ENCODE measurements around the gene ICAM1. TPM values are rescaled to one million over a fixed set of nuclear protein-coding genes. Genes with fewer than 3 reads are reported as not detected.
"Not testable (repeated sequence)": the region's sequence is repeated elsewhere in the genome, so short reads cannot be mapped to it uniquely, and the experiment has no call there.

ICAM1 gene
- total and polyA plus RNA-seq, 2 donors, result 18.2 to 24.6 TPM

- Histone ChIP-seq H3K4me3 (ENCODE audit: low read length in 2 of 2) (no peak overlapping the region), H3K27ac (ENCODE audit: low read depth in 1 of 2, low read length in 1 of 2) (no peak overlapping the region), H3K4me1 (ENCODE audit: control insufficient read depth in 2 of 2, insufficient read depth in 2 of 2, low read length in 2 of 2) (peaks cover 2 to 29% of the 10 kb centered on the region in 2 donors), H3K27me3 (ENCODE audit: control insufficient read depth in 2 of 2, insufficient read depth in 1 of 2, low read length in 1 of 2) (no peaks in the 10 kb centered on the region), H3K9me3 (ENCODE audit: control insufficient read depth in 2 of 2, insufficient read depth in 1 of 2, low read length in 1 of 2) (no peaks in the 10 kb centered on the region), H3K36me3 (ENCODE audit: control insufficient read depth in 2 of 2, insufficient read depth in 2 of 2, low read length in 1 of 2) (no peaks in the 10 kb centered on the region)
- DNase-seq (ENCODE audit: low read depth in 6 of 9, low spot score in 9 of 9), result no peak
- WGBS, result 93% methylated on average over 12 of the region's 12 CpGs
Measured at GRCh38 chr19:10238172-10238783, 32.6 kb upstream of the ICAM1 start.

GRCh38 chr19:10241826-10242449 is 29.0 kb upstream of the ICAM1 start:
- DNase-seq (ENCODE audit: low read depth in 6 of 9, low spot score in 9 of 9); H3K27ac ChIP-seq (ENCODE audit: low read depth in 1 of 2, low read length in 1 of 2); H3K9me3 ChIP-seq (ENCODE audit: control insufficient read depth in 2 of 2, insufficient read depth in 1 of 2, low read length in 1 of 2); H3K36me3 ChIP-seq (ENCODE audit: control insufficient read depth in 2 of 2, insufficient read depth in 2 of 2, low read length in 1 of 2); H3K4me3 ChIP-seq (ENCODE audit: low read length in 2 of 2); H3K27me3 ChIP-seq (ENCODE audit: control insufficient read depth in 2 of 2, insufficient read depth in 1 of 2, low read length in 1 of 2): not testable (repeated sequence)
- H3K4me1 ChIP-seq (ENCODE audit: control insufficient read depth in 2 of 2, insufficient read depth in 2 of 2, low read length in 2 of 2), result peaks cover 0 to 12% of the 10 kb centered on the region in 2 donors
- WGBS, result 98% methylated on average over 11 of the region's 11 CpGs

GRCh38 chr19:10243606-10244005 is 27.3 kb upstream of the ICAM1 start:
- Histone ChIP-seq H3K27ac (ENCODE audit: low read depth in 1 of 2, low read length in 1 of 2) (no peak overlapping the region), H3K4me1 (ENCODE audit: control insufficient read depth in 2 of 2, insufficient read depth in 2 of 2, low read length in 2 of 2) (peaks cover 0 to 6% of the 10 kb centered on the region in 2 donors), H3K27me3 (ENCODE audit: control insufficient read depth in 2 of 2, insufficient read depth in 1 of 2, low read length in 1 of 2) (no peaks in the 10 kb centered on the region), H3K4me3 (ENCODE audit: low read length in 2 of 2) (no peak overlapping the region), H3K9me3 (ENCODE audit: control insufficient read depth in 2 of 2, insufficient read depth in 1 of 2, low read length in 1 of 2) (no peaks in the 10 kb centered on the region), H3K36me3 (ENCODE audit: control insufficient read depth in 2 of 2, insufficient read depth in 2 of 2, low read length in 1 of 2) (no peaks in the 10 kb centered on the region)
- no peak for DNase-seq (ENCODE audit: low read depth in 6 of 9, low spot score in 9 of 9)
- 98% methylated on average over 7 of the region's 7 CpGs for WGBS

DNA sequence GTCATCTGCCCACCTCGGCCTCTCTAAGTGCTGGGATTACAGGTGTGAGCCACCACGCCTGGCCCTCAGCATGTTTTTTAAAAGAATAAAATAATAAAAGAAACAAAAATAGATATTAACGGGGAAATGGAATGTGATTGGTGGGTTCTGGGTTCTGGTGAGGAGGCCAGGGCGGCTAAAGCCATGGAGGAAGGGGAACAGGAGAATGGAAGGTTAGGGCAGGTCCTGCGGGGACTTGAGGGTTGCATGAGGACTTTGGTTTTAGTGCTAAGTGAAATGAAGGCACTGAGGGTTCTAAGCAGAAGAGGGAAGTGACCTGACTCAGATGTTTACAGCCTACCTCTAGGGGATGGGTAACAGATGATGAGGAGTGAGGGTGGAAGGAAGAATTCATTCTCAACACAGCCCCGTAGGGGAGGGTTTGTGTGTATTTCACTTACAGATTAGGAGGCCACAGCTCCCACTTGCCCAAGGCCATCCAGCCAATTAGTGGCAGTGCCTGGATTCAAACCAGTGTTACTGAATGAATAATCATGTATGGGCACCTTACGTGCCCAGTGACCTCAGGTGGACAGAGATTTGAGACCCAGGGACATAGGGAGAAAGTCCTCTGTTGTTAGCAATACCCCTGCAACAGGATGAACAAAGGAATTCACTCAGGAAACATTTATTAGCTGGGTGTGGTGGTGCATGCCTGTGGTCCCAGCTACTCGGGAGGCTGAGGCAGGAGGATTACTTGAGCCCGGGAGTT is 25.6 kb upstream of the ICAM1 start:
- Histone ChIP-seq H3K9me3 (ENCODE audit: control insufficient read depth in 2 of 2, insufficient read depth in 1 of 2, low read length in 1 of 2) (no peaks in the 10 kb centered on the region), H3K27ac (ENCODE audit: low read depth in 1 of 2, low read length in 1 of 2) (no peak overlapping the region), H3K4me1 (ENCODE audit: control insufficient read depth in 2 of 2, insufficient read depth in 2 of 2, low read length in 2 of 2) (peaks cover 0 to 6% of the 10 kb centered on the region in 2 donors), H3K36me3 (ENCODE audit: control insufficient read depth in 2 of 2, insufficient read depth in 2 of 2, low read length in 1 of 2) (no peaks in the 10 kb centered on the region), H3K4me3 (ENCODE audit: low read length in 2 of 2) (no peak overlapping the region), H3K27me3 (ENCODE audit: control insufficient read depth in 2 of 2, insufficient read depth in 1 of 2, low read length in 1 of 2) (no peaks in the 10 kb centered on the region)
- no peak for DNase-seq (ENCODE audit: low read depth in 6 of 9, low spot score in 9 of 9)
- WGBS, result 86% methylated on average over 9 of the region's 9 CpGs

DNA sequence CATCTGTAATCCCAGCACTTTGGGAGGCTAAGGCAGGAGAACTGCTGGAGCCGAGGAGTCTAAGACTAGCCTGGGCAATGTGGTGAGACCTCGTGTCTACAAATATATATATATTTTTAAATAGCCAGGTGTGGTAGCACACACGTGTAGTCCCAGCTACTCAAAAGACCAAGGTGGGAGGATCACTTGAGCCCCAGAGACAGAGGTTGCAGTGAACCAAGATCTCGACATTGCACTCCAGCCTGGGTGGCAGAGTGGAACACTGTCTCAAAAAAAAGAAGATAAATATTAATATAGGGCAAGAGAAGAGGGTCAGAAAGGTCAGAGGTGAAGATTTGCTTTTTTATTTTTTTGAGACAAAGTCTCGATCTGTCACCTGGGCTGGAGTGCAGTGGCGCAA is 24.4 kb upstream of the ICAM1 start:
- no peak for DNase-seq (ENCODE audit: low read depth in 6 of 9, low spot score in 9 of 9)
- H3K4me3 ChIP-seq (ENCODE audit: low read length in 2 of 2), result no peak overlapping the region
- H3K36me3 ChIP-seq (ENCODE audit: control insufficient read depth in 2 of 2, insufficient read depth in 2 of 2, low read length in 1 of 2), result no peaks in the 10 kb centered on the region
- peaks cover 0 to 11% of the 10 kb centered on the region in 2 donors for H3K4me1 ChIP-seq (ENCODE audit: control insufficient read depth in 2 of 2, insufficient read depth in 2 of 2, low read length in 2 of 2)
- no peaks in the 10 kb centered on the region for H3K9me3 ChIP-seq (ENCODE audit: control insufficient read depth in 2 of 2, insufficient read depth in 1 of 2, low read length in 1 of 2)
- H3K27ac ChIP-seq (ENCODE audit: low read depth in 1 of 2, low read length in 1 of 2), result no peak overlapping the region
- 92% methylated on average over 6 of the region's 6 CpGs for WGBS
- H3K27me3 ChIP-seq (ENCODE audit: control insufficient read depth in 2 of 2, insufficient read depth in 1 of 2, low read length in 1 of 2), result no peaks in the 10 kb centered on the region

- peak; percentile 90 to 99 (median 97) for DNase-seq (ENCODE audit: low read depth in 6 of 9, low spot score in 9 of 9)
- Histone ChIP-seq H3K9me3 (ENCODE audit: control insufficient read depth in 2 of 2, insufficient read depth in 1 of 2, low read length in 1 of 2) (no peaks in the 10 kb centered on the region), H3K4me1 (ENCODE audit: control insufficient read depth in 2 of 2, insufficient read depth in 2 of 2, low read length in 2 of 2) (peaks cover 3 to 12% of the 10 kb centered on the region in 2 donors), H3K4me3 (ENCODE audit: low read length in 2 of 2) (peak within 1 kb of the TSS; percentile 64 to 98), H3K27me3 (ENCODE audit: control insufficient read depth in 2 of 2, insufficient read depth in 1 of 2, low read length in 1 of 2) (no peaks in the 10 kb centered on the region), H3K27ac (ENCODE audit: low read depth in 1 of 2, low read length in 1 of 2) (peak within 1 kb of the TSS; percentile 80 to 87), H3K36me3 (ENCODE audit: control insufficient read depth in 2 of 2, insufficient read depth in 2 of 2, low read length in 1 of 2) (peaks cover 21 to 23% of the 10 kb centered on the region in 2 donors)
- WGBS, result 1% methylated on average over 77 of the region's 77 CpGs
Measured at GRCh38 chr19:10251792-10252694, 18.9 kb upstream of the ICAM1 start, which contains the start of gene MRPL4. TSS of gene MRPL4 (plus strand) at chr19:10252214. CDS start at chr19:10252254, 40 bp downstream.

GRCh38 chr19:10252707-10253106 is 18.2 kb upstream of the ICAM1 start:
- Histone ChIP-seq H3K9me3 (ENCODE audit: control insufficient read depth in 2 of 2, insufficient read depth in 1 of 2, low read length in 1 of 2) (no peaks in the 10 kb centered on the region), H3K27me3 (ENCODE audit: control insufficient read depth in 2 of 2, insufficient read depth in 1 of 2, low read length in 1 of 2) (no peaks in the 10 kb centered on the region), H3K36me3 (ENCODE audit: control insufficient read depth in 2 of 2, insufficient read depth in 2 of 2, low read length in 1 of 2) (peaks cover 28 to 30% of the 10 kb centered on the region in 2 donors), H3K4me1 (ENCODE audit: control insufficient read depth in 2 of 2, insufficient read depth in 2 of 2, low read length in 2 of 2) (peaks cover 3 to 12% of the 10 kb centered on the region in 2 donors), H3K4me3 (ENCODE audit: low read length in 2 of 2) (peak overlapping the region; percentile 64 to 98), H3K27ac (ENCODE audit: low read depth in 1 of 2, low read length in 1 of 2) (peak overlapping the region; percentile 80 to 87)
- 37% methylated on average over 8 of the region's 8 CpGs for WGBS
- DNase-seq (ENCODE audit: low read depth in 6 of 9, low spot score in 9 of 9), result no peak

DNA sequence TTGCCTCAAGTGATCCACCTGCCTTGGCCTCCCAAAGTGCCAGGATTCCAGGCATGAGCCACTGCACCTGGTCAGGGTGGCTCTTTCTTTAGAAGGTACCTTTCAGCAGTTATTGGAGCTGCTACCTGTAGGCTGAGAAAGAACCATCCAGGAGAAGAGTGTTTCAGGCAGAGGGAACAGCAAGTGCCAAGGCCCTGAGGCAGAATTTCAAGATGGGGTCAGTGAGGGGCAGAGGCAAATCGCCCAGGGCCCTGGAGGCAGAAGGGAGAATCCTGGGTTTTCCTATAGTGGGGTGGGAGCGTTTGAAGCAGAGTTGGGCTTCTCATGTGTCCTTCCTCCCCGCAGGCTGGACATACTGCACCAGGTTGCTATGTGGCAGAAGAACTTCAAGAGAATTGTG is 16.7 kb upstream of the ICAM1 start:
- Histone ChIP-seq H3K27ac (ENCODE audit: low read depth in 1 of 2, low read length in 1 of 2) (no peak overlapping the region), H3K9me3 (ENCODE audit: control insufficient read depth in 2 of 2, insufficient read depth in 1 of 2, low read length in 1 of 2) (no peaks in the 10 kb centered on the region), H3K4me3 (ENCODE audit: low read length in 2 of 2) (no peak overlapping the region), H3K36me3 (ENCODE audit: control insufficient read depth in 2 of 2, insufficient read depth in 2 of 2, low read length in 1 of 2) (peaks cover 40 to 41% of the 10 kb centered on the region in 2 donors), H3K4me1 (ENCODE audit: control insufficient read depth in 2 of 2, insufficient read depth in 2 of 2, low read length in 2 of 2) (peaks cover 3 to 19% of the 10 kb centered on the region in 2 donors), H3K27me3 (ENCODE audit: control insufficient read depth in 2 of 2, insufficient read depth in 1 of 2, low read length in 1 of 2) (no peaks in the 10 kb centered on the region)
- over 99% methylated on average over 3 of the region's 3 CpGs for WGBS
- no peak for DNase-seq (ENCODE audit: low read depth in 6 of 9, low spot score in 9 of 9)

All from thymus (tissue), 11 donors.